Stomach smooth muscle (tissue), 2 donors: Measurements from ENCODE around the gene ITGA5.

ENCODE experiments used
- H3K27ac ChIP-seq: one replicate; pipeline ENCODE4 v1.7.0; 2013; ENCODE audit warnings: mild to moderate bottlenecking, low read length, inconsistent platforms
- H3K27me3 ChIP-seq, 2 donors: one replicate each; pipeline ENCODE4 v1.7.0; 2013; ENCODE audit warnings: low read length in 2 of 2; ENCODE audit not compliant: insufficient read depth in 2 of 2, control insufficient read depth in 1 of 2
- H3K36me3 ChIP-seq, 2 donors: one replicate each; pipeline ENCODE4 v1.7.0; 2013; ENCODE audit warnings: low read length in 2 of 2; ENCODE audit not compliant: control insufficient read depth in 2 of 2, insufficient read depth in 2 of 2
- H3K4me1 ChIP-seq: one replicate; pipeline ENCODE4 v1.7.0; 2013; ENCODE audit warnings: low read length; ENCODE audit not compliant: control insufficient read depth, insufficient read depth
- H3K4me3 ChIP-seq, 2 donors: one replicate each; pipeline ENCODE4 v1.7.0; 2013; ENCODE audit warnings: low read length in 2 of 2
- H3K9ac ChIP-seq, 2 donors: one replicate each; pipeline ENCODE4 v1.7.0; 2013; ENCODE audit warnings: low read length in 2 of 2, mild to moderate bottlenecking in 1 of 2
- H3K9me3 ChIP-seq, 2 donors: one replicate each; pipeline ENCODE4 v1.7.0; 2013; ENCODE audit warnings: low read length in 2 of 2; ENCODE audit not compliant: control insufficient read depth in 2 of 2
- donor health status: healthy.
- donor health status: Pancreatic carcinoma.

Gene ITGA5

GRCh38 chr12:54370171-54370730 lies 48.8 kb downstream of the ITGA5 start:
- H3K27ac ChIP-seq, result peak overlapping the region; percentile 37
- peak overlapping the region; percentile 44 to 70 for H3K4me3 ChIP-seq
- peaks cover 43% of the 10 kb centered on the region for H3K4me1 ChIP-seq
- no peaks in the 10 kb centered on the region for H3K27me3 ChIP-seq
- H3K36me3 ChIP-seq, result peaks cover 0 to 2% of the 10 kb centered on the region in 2 donors
- peak overlapping the region in 1 of 2 donors; percentile 57 for H3K9ac ChIP-seq
- no peaks in the 10 kb centered on the region for H3K9me3 ChIP-seq

DNA sequence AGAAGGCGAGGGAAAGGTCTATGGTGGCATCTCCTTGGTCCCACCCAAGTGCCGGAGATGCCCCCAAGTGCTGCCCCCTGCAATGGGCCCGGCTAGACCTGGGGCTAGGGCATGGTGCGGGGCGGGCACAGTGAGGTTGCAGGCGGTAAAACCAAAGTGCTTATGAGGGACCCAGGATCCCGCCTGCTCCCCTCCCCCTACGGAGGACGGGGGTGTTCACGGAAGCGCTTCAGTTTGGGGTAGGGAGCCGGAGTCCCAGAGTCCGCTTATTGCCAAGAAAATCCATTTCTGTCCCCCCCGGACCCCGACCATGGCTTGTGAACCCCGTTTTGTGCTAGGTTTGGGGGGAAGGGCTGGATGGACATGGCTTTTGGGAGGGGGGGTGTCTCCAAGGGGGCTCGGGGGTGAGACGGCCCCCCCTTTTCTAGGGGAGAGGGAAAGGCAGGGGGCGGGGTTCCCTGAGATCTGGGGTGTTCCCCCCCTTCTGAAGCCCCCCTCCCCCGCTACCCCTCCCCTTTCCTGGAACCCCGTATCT lies 49.4 kb downstream of the ITGA5 start:
- Histone ChIP-seq H3K9ac (peak overlapping the region in 1 of 2 donors; percentile 57), H3K27ac (peak overlapping the region; percentile 6), H3K9me3 (no peaks in the 10 kb centered on the region), H3K36me3 (peaks cover 0 to 2% of the 10 kb centered on the region in 2 donors), H3K4me3 (peak overlapping the region; percentile 44 to 55), H3K27me3 (no peaks in the 10 kb centered on the region), H3K4me1 (peaks cover 38% of the 10 kb centered on the region)

GRCh38 chr12:54368709-54369596 lies 50.1 kb downstream of the ITGA5 start:
- H3K36me3 ChIP-seq, result peaks cover 0 to 2% of the 10 kb centered on the region in 2 donors
- H3K9me3 ChIP-seq, result no peaks in the 10 kb centered on the region
- H3K4me1 ChIP-seq, result peaks cover 36% of the 10 kb centered on the region
- H3K4me3 ChIP-seq, result peak overlapping the region in 1 of 2 donors; percentile 55
- peak overlapping the region; percentile 6 for H3K27ac ChIP-seq
- H3K9ac ChIP-seq, result peak overlapping the region; percentile 16 to 55
- H3K27me3 ChIP-seq, result no peaks in the 10 kb centered on the region

DNA sequence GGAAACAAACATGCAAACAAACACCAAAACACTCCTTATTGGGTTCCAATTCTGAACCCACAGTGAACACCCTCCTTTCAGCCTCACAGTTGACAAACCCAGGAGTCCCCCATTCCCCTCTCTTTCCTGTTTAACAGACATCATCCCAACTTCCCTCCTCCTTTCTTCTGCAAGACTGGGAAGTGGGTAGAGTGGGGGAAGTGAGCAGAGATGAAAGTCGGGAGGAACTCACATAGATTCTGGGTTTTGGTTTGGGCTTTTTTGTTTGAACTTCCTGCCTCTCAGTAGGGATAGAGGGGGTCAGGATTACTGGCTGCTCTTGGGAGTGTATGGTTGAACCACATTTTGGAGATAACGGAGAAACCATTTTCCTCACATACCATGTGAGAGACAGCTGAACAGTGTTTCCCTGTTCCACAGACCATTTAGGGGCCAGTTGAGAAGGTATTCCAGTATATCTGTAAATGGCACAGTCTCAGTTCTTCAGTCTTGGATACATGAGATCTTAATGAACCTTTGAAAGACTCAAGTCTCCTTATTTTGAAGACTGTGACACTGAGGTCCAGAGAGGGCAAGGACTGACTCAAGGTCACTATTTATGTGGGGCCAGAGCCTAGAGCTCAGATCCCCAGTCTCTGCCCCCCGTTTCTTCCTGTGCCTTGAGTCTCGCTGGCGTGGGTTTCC lies 50.9 kb downstream of the ITGA5 start:
- Histone ChIP-seq H3K36me3 (no peaks in the 10 kb centered on the region), H3K27me3 (no peaks in the 10 kb centered on the region), H3K4me3 (peak overlapping the region in 1 of 2 donors; percentile 55), H3K9ac (peak overlapping the region; percentile 16 to 55), H3K4me1 (peaks cover 38% of the 10 kb centered on the region), H3K27ac (no peak overlapping the region), H3K9me3 (no peaks in the 10 kb centered on the region)

DNA sequence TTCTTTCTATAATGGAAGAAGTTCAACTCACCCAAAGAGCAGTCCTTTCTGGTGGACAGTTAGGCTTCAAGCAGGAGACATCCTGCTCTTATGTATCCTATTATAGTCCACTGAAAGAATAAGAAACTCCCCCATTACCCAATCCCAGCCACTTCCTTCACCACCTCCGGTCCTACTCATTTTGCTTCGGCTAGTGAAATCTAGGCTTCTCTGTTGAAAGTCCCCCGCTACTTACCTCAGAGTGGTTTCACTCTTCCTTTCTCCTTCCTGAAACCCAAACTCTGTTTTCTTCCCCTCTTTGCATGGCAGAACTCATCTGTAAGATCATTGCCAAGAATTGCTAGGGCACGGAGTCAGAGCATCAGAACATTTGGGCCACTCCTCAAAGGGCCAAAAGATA lies 54.7 kb downstream of the ITGA5 start, which contains the start of gene GPR84:
TSS of gene GPR84 (minus strand) at position 74 of the 400 bp plus-strand sequence. CDS start 635 bp downstream, outside the sequence.
- Histone ChIP-seq H3K4me1 (peaks cover 22% of the 10 kb centered on the region), H3K27ac (no peak within 1 kb of the TSS), H3K27me3 (no peaks in the 10 kb centered on the region), H3K4me3 (no peak within 1 kb of the TSS), H3K9me3 (no peaks in the 10 kb centered on the region), H3K36me3 (no peaks in the 10 kb centered on the region), H3K9ac (no peak within 1 kb of the TSS)

DNA sequence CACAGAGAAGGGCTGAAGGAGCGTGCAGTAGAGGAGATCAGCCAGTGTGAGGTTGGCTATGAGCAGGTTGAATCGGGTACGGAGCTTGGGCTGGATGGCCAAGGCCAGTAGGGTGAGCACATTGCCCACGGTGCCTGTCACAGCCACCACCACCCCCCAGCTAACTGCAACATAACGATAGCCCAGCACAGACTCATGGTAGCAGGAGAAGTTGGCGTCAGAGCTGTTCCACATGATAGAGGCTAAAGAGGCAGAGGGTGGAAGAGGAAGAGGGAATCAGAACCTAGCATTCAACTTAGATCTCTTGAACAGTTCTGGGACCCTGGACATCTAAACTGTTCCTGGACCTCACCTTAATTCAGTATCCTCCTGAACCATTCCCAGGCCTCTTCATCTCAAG lies 55.4 kb downstream of the ITGA5 start:
- H3K9me3 ChIP-seq, result no peaks in the 10 kb centered on the region
- H3K4me3 ChIP-seq, result no peak overlapping the region
- no peak overlapping the region for H3K9ac ChIP-seq
- no peak overlapping the region for H3K27ac ChIP-seq
- H3K36me3 ChIP-seq, result no peaks in the 10 kb centered on the region
- no peaks in the 10 kb centered on the region for H3K27me3 ChIP-seq
- peaks cover 16% of the 10 kb centered on the region for H3K4me1 ChIP-seq

DNA sequence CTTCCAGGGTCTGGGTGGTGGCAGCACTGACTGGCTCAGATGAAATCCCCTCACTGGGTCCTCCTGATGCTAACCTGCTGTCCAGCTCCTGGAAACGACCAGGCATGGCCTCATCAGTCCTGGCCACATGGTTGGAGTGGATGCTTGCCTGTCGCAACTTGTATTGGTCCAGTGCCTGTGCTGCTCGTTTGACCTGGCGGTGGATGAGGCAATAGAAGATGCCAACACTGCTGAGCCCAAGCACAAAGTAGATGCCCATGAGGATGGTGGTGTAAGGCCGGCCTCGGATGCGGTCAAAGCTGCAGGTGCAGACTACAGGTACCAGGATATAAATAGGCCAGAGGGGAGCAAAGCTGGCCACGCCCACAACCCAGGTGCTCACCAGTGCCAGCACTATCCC lies 56.0 kb downstream of the ITGA5 start:
- Histone ChIP-seq H3K4me3 (no peak overlapping the region), H3K4me1 (peaks cover 11% of the 10 kb centered on the region), H3K27ac (no peak overlapping the region), H3K9ac (no peak overlapping the region), H3K36me3 (no peaks in the 10 kb centered on the region), H3K9me3 (no peaks in the 10 kb centered on the region), H3K27me3 (no peaks in the 10 kb centered on the region)

DNA sequence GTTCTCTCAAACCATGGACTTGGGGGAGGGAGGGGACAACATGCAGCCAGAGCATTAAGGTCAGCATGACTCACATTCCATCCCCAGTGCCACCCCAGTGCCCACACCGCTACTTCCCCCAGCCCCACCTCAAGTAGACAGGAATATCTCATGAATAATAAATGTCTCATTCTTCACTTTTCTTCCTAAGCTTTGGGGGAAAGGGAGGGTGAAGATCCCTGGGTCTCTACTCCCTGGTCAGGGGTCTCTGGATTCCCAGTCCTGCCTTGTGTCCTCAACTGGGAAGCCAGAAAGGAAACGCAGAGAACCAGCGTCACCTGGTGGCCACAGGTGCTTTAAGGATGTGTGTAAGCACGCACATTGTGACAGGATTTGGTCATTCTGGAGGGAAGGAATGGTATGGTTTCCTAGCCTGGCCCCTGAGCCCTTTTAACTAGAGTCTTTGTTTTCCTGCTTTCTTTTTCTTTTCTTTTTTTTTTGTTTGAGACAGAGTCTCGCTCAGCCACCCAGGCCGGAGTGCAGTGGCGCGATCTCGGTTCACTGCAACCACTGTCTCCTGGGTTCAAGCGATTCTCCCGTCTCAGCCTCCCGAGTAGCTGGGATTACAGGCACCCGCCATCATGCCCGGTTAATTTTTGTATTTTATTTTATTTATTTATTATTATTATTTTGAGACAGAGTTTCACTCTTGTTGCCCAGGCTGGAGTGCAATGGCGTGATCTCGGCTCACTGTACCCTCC lies 58.2 kb downstream of the ITGA5 start:
- Histone ChIP-seq H3K4me1 (peaks cover 19% of the 10 kb centered on the region), H3K27me3 (no peaks in the 10 kb centered on the region), H3K9me3 (no peaks in the 10 kb centered on the region), H3K4me3 (no peak overlapping the region), H3K9ac (peak overlapping the region in 1 of 2 donors; percentile 4), H3K36me3 (no peaks in the 10 kb centered on the region), H3K27ac (peak overlapping the region; percentile 18)

DNA sequence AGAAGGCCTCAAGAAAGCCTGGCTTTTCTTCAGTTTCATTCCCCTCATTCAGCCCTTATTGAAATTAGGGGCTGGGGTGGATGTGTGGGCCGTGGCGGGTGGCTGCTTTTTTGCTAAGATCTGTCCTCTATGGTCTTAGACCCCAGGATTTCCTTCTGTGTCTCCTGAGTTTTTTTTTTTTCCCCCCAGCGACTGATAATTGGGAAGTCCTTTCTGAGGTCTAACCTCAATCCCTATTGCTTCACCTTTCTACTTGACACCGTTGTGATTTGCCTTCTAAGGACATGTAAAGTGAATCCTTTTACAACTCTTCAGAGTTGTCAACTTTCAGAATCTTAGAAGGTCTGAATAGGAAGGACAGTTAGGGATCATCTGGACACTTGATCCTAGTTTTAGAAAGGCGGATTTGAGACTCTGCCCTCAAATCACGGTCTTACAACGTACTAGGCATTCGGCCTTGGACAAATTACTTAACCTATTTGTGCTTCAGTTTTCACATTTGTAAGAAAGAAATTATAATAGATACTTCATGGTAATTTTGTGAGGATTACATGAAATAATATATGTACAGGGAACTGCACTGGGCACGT lies 59.2 kb downstream of the ITGA5 start:
- Histone ChIP-seq H3K36me3 (no peaks in the 10 kb centered on the region), H3K27ac (peak overlapping the region; percentile 91), H3K9me3 (no peaks in the 10 kb centered on the region), H3K4me1 (peaks cover 19% of the 10 kb centered on the region), H3K9ac (peak overlapping the region; percentile 77 to 84), H3K27me3 (no peaks in the 10 kb centered on the region), H3K4me3 (peak overlapping the region; percentile 91 to 95)
